Measurements from ENCODE around the gene ATAT1.

ATAT1 gene

DNA sequence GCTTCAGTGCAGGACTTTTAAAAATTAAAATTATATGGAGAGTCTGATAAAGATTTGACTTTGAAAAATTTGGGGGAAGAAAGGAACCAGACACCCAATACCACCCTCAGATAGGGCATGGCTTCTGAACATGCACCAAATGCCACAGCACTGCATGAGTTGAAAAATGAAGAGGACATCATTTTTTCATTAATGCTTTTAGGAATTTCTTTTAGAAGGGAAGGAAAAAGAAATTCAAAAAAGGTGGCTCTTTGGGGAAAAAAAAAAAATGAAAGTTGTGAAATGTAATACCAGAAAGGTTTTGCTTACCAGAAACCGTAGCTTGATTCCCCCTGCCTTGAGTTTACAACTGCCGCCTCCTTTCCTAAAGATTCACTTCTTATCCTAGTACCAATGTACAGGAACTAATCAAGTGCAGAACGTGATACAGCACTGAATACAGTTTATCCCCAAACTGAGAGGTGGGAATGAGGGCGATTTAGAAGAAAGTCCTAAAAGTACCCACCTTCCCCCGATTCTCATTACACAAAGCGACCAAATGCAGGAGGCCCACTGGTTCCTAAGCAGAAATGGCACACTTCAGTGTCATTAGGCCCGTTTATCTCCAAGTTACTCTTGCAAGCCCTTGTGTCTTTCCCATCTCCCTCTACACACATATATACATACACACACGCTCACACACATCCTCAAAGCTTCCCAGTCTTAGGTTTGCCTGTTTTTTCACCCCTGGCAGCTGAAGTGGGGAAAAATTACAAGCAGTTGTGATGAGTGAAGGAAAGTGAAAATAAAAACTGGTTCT, 12.4 kb upstream of the ATAT1 start:
- no peak for DNase-seq

GRCh38 chr6:30614843-30615218, 11.8 kb upstream of the ATAT1 start:
- peak; percentile 97 for DNase-seq

DNA sequence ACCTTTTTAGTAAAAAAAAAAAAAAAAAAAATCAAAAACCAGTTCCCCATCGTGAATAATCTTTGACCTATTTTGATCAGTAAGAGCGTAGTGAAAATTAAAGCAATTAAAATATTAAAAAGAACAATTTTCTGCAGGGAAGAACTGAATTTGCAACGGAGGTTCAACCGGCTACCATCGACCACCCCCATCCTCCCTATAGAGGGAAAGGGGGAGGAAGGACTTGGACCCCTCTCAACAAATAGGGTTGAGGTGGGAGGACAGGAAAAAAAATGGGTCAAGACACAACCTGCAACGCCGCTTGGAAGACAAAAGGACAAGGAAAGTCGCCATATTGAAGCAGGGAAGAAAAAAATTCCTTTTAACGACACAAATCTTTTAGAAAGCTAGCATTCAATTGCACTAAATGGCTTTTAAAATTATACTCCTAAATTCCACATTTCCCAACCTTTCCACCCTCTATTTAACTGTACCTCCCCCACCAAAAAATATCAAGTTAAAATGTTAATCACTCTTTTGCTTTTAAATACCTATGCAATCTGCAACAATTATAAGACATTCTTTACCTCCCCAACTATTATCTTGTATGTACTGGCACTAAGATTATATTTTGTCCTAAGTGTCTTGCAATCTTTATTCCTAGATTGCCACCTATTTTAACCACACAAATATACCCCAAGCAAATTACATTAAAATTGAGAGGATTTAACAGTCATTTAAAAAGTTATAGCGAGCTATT, 11.3 kb upstream of the ATAT1 start:
- DNase-seq: peak; percentile 73

DNA sequence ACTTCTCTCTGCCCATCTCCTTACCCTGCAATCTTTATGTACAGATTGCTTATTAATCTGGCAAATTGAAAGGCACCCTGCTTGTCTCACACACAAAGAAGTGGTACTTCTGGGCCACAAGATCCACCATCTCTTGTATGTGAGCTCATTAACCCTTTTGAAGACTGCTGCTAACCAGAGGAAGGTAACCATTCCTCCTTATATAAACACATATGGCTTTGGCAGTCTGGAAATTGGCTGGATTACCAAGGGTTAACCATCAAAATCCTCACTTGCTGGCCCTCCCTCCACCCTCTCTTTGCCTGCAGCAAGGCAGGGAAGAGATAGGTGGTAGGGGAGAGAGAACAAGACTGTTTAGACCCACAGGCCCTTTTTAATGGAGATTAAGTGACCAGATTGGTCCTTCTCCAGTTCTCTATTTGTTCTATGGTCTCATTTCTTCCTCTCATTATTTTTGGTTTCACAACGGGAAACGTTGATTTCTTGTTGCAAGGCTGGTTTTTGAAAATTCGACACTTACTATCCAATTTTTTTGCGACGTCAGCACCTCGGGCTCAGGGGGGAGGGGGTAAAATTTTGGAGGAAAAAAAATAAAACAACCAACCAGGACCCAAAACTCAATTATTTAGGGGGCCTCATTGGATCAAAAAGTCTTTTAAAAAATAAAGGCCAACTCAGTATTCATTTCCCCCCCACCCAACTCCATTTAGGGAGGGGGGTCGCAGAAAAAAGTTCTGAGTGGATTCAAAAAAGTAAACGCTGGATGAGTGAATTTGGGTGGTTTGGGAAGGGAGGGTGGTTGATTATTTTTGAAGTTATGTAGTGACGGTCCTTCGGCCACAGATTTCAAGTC, 10.5 kb upstream of the ATAT1 start:
- peak; percentile 51 for DNase-seq

- DNase-seq: peak; percentile 100
Measured at GRCh38 chr6:30616811-30617564, 9.7 kb upstream of the ATAT1 start, which contains the start of gene PPP1R10. PPP1R10 (minus strand) TSS chr6:30617243; CDS start chr6:30609944, 7,299 bp downstream.

DNA sequence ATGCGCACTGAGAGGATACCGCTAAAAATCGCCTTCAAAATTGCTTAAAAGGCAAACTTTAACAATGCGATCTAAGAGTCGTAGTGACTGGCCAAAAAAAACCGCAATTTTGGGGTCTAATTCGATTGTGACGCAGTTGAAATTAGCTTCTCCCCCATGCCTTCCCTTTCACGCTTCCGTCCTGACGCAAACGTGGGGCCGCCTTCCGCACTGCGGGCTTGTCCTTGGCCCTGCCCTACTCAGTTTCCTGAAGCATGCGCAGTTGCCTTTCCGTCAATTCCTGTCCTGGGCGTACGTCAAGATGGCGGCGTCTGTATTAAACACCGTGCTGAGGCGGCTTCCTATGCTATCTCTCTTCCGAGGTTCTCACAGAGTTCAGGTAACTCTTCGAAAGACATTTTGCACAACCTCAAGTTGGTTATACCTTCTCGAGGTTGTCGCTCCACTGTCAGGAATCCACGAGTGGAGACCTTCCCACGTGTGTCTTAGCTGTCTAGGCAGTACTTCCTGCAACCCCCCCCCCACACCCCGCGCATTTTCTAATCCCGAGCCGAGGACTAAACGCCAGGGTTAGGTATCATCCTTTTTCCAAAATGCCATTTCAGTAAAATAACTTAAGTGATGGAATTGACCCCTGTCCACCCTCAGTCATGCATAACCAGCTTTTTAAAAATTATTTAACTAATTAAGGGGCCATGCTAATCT, 9.0 kb upstream of the ATAT1 start, which contains the start of gene MRPS18B:
TSS of gene MRPS18B (plus strand) at position 276 of the 705 bp plus-strand sequence. CDS start at position 302, 26 bp downstream.
- DNase-seq: peak; percentile 98

DNA sequence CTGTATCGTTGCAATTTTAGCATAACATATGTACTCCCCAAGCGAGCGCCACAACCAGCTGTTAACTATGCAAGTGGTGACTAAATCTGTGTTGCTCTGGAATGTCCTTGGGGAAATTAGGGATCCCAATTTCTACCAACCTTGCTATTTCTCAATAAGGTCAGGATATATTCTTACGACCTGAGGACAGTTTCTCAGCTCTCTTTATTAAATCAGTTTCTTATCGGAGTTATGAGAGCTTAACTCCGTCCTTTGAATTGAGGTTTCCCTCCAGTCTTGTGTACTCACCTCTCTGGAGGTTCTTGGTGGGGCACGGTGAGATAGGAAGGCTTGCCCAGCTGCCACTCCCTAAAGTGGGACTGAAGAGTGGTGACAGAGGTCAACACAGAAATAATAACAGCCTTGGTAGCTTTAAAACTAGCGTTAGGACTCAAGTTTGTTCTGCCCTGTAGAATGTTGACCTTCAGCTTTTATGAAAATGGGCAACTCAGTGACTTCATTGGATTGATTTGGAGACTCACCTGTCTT, 8.3 kb upstream of the ATAT1 start:
- no peak for DNase-seq

GRCh38 chr6:30619561-30619960, 7.1 kb upstream of the ATAT1 start:
- DNase-seq: no peak

- no peak for DNase-seq
Measured at GRCh38 chr6:30625511-30625910, 1.2 kb upstream of the ATAT1 start.

- DNase-seq: no peak
Measured at GRCh38 chr6:30635834-30636233, 9.2 kb downstream of the ATAT1 start.

- no peak for DNase-seq
Measured at GRCh38 chr6:30640481-30640880, 13.8 kb downstream of the ATAT1 start.

- DNase-seq: no peak
Measured at GRCh38 chr6:30641048-30641447, 14.4 kb downstream of the ATAT1 start.

DNA sequence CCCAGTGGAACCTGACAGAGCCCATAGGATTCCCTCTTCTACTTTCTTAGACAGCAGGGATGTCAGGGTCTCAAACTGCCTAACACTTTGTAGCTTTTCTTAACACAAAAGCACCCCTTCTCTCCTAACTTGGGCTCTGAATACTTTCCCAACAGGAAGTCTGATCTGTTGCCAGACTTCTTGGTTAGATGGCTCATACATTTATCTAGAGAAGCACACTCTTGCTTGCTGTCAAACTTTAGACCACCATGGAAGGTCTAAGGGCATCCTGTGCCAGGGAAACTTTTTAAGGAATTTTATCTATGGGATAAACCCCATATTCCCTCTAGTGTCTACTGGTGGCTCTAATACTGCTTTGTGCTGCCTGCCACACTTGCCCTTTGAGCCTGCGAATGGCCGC, 17.0 kb downstream of the ATAT1 start:
- no peak for DNase-seq

GRCh38 chr6:30644769-30645168, 18.1 kb downstream of the ATAT1 start:
- no peak for DNase-seq

GRCh38 chr6:30645989-30646388, 19.3 kb downstream of the ATAT1 start:
- DNase-seq: no peak

DNA sequence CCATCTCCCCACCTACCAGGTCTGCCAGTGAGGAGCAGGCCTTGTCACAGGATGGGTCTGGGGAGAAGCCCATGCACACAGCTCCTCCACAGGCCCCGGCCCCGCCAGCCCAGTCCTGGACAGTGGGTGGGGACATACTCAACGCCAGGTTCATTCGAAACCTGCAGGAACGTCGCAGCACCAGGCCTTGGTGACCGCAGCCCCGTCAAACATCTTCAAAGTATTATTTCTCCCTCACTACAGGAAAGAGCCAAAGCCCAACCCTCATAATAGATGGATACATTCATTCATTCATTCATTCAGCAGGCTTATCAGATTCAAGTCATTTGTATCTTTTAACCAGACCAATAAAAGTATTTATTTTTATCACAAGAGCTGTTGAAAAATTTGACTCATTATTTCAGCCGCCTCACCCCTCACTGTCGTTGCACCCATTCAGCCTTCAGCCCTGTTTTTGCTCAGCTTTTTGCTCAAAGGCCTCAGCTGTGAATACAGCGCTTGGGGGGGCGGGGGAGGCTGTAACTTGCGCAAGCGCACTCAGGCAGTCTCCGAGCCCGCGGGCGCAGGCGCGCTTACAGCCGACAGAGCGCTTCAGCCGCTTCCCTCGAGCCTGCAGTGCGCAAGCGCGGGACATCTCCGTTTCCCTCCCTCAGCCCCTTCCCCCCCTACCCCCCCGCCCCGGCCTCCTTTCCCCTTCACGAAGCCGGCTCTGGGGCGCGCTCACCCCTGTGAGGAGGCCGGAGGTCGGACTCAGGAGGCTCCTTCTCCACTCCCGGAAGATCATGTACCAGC, 20.0 kb downstream of the ATAT1 start, which contains the start of gene C6orf136:
TSS of gene C6orf136 (plus strand) at position 684 of the 792 bp plus-strand sequence. CDS start at position 783, 99 bp downstream.
- DNase-seq: peak; percentile 96

DNA sequence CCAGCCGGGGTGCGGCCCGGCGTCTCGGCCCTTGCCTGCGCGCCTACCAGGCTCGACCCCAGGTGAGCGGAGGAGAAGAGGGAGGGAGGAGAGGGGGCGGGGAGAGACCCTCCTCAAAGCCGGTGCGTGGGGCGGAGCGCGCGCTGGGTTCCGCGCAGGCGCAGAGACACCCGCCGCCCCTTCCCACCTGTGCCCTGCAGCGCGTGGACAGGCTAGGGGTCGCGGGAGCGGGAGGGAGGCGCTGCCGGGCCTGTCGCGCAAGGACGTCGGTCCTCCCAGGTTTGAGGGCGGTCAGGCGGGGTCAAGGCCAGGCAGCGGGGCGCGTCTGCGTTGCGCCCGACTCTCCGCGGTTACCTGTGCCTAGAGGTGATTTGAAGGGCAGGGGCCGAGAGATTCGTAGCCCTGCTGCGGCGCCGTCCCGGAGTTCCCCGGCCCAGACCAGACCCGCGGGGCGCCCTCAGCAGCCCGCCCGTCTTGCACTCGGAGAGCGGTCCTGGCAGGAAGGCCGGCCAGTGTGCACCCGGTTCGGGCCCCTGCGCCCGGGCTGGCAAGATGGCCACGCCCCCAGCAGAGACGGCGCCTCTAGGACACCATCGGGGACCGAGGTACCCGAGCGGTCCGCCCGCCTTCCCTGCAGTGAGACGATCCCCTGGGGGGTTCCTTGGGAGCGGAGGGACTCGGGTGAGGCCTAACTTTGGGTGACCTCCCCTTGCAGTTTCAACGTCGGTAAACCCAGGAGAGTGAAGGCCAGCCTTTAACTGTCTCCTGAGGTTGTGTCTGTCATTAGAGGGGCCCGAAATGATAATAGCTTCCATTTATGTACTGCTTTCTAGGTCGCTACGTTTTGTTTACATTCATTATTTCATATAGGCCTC, 20.8 kb downstream of the ATAT1 start:
- peak; percentile 76 for DNase-seq

GRCh38 chr6:30651143-30651542, 24.5 kb downstream of the ATAT1 start:
- no peak for DNase-seq

Measured in suppressor macrophage treated with lipopolysaccharide for 4 hours (primary cell).